Left ventricle myocardium superior (tissue), 1 donor: Measurements from ENCODE around the gene NHS. TPM values are rescaled to one million over a fixed set of nuclear protein-coding genes. Genes with fewer than 3 reads are reported as not detected.

ENCODE experiments used
- ATAC-seq: fragments of 200-7000 bp; cut with Tn5 transposase; one replicate; pipeline ENCODE4 v1.9.1; 2020; ENCODE audit warnings: mild to moderate bottlenecking, moderate library complexity
- DNase-seq: peaks from one replicate; pipeline ENCODE4 v3.0.0-alpha.2; 2020
- intact Hi-C: fragments of 100-400 bp; cut with micrococcal nuclease; formaldehyde crosslinking; loops from one replicate; pipeline ENCODE4 v1.11.0; 2022
- microRNA-seq: library from miRNA; unstranded; fragments of <30 nt; microRNA quantifications from one replicate; pipeline ENCODE4 v1.2.0, GENCODE V29; 2020; ENCODE audit warnings: borderline number of aligned reads
- total RNA-seq: library from RNA; stranded (reverse); fragmentation: NEBNext Ultra II Directional; extraction: Animal tissue kit (Norgen Biotek cat#: 25700); gene quantifications from one replicate; pipeline ENCODE4 v1.2.1, GENCODE V29; 2021
- donor health status: DM: no; HTN: yes; CAD: no; lungs with severe emphysema.

The NHS gene
- total RNA-seq, 1 donor from 2014 or later: 1.9 TPM

DNA sequence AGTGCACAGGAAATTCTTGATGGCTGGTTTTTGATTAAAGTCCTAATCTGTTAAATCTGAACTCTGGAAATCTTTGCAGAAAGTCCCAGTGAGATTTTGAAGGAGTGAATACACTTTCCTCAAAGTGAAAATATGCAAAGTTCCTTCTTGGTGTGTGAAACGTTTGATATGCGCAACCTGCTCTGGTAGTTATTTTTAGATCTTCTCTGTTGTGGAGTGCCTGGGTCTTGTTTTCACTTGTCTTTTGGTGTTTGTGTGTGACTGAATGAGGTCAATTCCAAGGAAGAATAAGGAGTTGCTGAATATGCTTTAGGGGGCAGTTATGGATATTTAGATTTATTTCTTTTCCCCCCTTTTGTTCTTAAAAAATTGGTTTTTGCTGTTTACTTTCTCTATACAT lies 404.0 kb downstream of the NHS start:
- intact Hi-C loops: no loop called here

GRCh38 chrX:17779434-17779833 lies 404.4 kb downstream of the NHS start:
- intact Hi-C loops: no loop called here
- ATAC-seq (no peak), DNase-seq (no peak)

More for the DNA sequence above, 404.0 kb downstream of the NHS start:
- DNase-seq (no peak), ATAC-seq (no peak)

Small RNA genes within 50 kb of the gene (microRNA-seq; reads per million reads assigned to microRNA genes)
- not detected for gene MIR4768
